IMR-90 (cell line): ENCODE measurements around the gene PACSIN2. TPM values are rescaled to one million over a fixed set of nuclear protein-coding genes. Genes with fewer than 3 reads are reported as not detected.
"Not testable (repeated sequence)": the region's sequence is repeated elsewhere in the genome, so short reads cannot be mapped to it uniquely, and the experiment has no call there.

Experiments
- ATAC-seq: fragments of 200-7000 bp; cut with Tn5 transposase; 2 replicates; pipeline ENCODE4 v1.9.1; 2020; ENCODE audit warnings: low read depth, mild to moderate bottlenecking, moderate library complexity
- BruUV-seq: library from RNA; stranded (reverse); fragments of 400-500 nt; replicated peaks from 2 replicates; lab custom pipeline; 2021; lab: Mats Ljungman, UMichigan
- CTCF ChIA-PET: fragments of 300-600 bp; formaldehyde crosslinking; extraction: SDS; loops from one replicate; lab custom pipeline; 2021; ENCODE audit warnings: antibody characterized with exemption; lab: Yijun Ruan, JAX
- POLR2A ChIA-PET: fragments of 300-600 bp; sonication (Branson Sonifier 250); formaldehyde crosslinking; loops from one replicate; lab custom pipeline; 2022; ENCODE audit warnings: antibody characterized with exemption; ENCODE audit not compliant: unreplicated experiment; lab: Charles Lee
- DNase-seq: peaks from one replicate; pipeline ENCODE4 v3.0.0; 2013
- H2AFZ ChIP-seq: replicated peaks from 2 replicates; pipeline ENCODE3; 2013; ENCODE audit warnings: low read length, mild to moderate bottlenecking; ENCODE audit not compliant: poor library complexity
- H2AK5ac ChIP-seq: 2 replicates; pipeline ENCODE4 v1.6.1; 2013; ENCODE audit warnings: low read depth, low read length, inconsistent platforms
- H2AK9ac ChIP-seq: replicated peaks from 2 replicates; pipeline ENCODE3; 2013; ENCODE audit warnings: mild to moderate bottlenecking, low read depth, low read length, moderate library complexity; ENCODE audit not compliant: poor library complexity
- H2BK120ac ChIP-seq: 2 replicates; pipeline ENCODE4 v1.6.1; 2013; ENCODE audit warnings: low read depth, low read length, inconsistent platforms
- H2BK15ac ChIP-seq: 3 replicates; pipeline ENCODE4 v1.6.1; 2013; ENCODE audit warnings: low read depth, low read length, inconsistent platforms
- H2BK20ac ChIP-seq: 2 replicates; pipeline ENCODE4 v1.6.1; 2013; ENCODE audit warnings: low read depth, mild to moderate bottlenecking, inconsistent platforms, low read length, moderate library complexity
- H2BK5ac ChIP-seq: 2 replicates; pipeline ENCODE4 v1.6.1; 2013; ENCODE audit warnings: mild to moderate bottlenecking, low read depth, low read length, inconsistent platforms; ENCODE audit not compliant: poor library complexity, severe bottlenecking
- H3K14ac ChIP-seq: replicated peaks from 2 replicates; pipeline ENCODE4 v1.6.1; 2013; ENCODE audit warnings: low read depth, low read length, inconsistent platforms
- H3K18ac ChIP-seq: 2 replicates; pipeline ENCODE4 v1.6.1; 2013; ENCODE audit warnings: low read depth, low read length, control low read depth
- H3K23ac ChIP-seq: 2 replicates; pipeline ENCODE4 v1.6.1; 2013; ENCODE audit warnings: low read depth, low read length, inconsistent platforms
- H3K27ac ChIP-seq: 2 replicates; pipeline ENCODE4 v1.5.1; 2013; ENCODE audit warnings: mild to moderate bottlenecking, control low read depth, low read length; ENCODE audit not compliant: insufficient read depth
- H3K27me3 ChIP-seq: 2 replicates; pipeline ENCODE4 v1.6.1; 2013; ENCODE audit warnings: low read length; ENCODE audit not compliant: control insufficient read depth, insufficient read depth
- H3K36me3 ChIP-seq: 2 replicates; pipeline ENCODE4 v1.6.1; 2013; ENCODE audit warnings: low read length, mixed read lengths; ENCODE audit not compliant: control insufficient read depth, insufficient read depth
- H3K4ac ChIP-seq: 2 replicates; pipeline ENCODE4 v1.6.1; 2013; ENCODE audit warnings: low read depth, low read length, inconsistent platforms
- H3K4me1 ChIP-seq: 2 replicates; pipeline ENCODE4 v1.6.1; 2013; ENCODE audit warnings: low read length, mixed read lengths; ENCODE audit not compliant: control insufficient read depth, insufficient read depth
- H3K4me2 ChIP-seq: 2 replicates; pipeline ENCODE4 v1.6.1; 2013; ENCODE audit warnings: low read depth, mild to moderate bottlenecking, control low read depth, low read length, moderate library complexity
- H3K4me3 ChIP-seq: 2 replicates; pipeline ENCODE4 v1.5.1; 2013; ENCODE audit warnings: low read depth, mild to moderate bottlenecking, control low read depth, low read length, moderate library complexity; ENCODE audit not compliant: insufficient read depth
- H3K56ac ChIP-seq: 2 replicates; pipeline ENCODE4 v1.6.1; 2013; ENCODE audit warnings: low read length, inconsistent platforms; ENCODE audit not compliant: insufficient read depth; ENCODE audit errors: extremely low read depth
- H3K79me1 ChIP-seq, 2 experiments: 2 replicates each; pipeline ENCODE4 v1.6.1; 2013; ENCODE audit warnings: low read length in 2 of 2, inconsistent platforms in 1 of 2, low read depth in 1 of 2
- H3K9ac ChIP-seq: 2 replicates; pipeline ENCODE4 v1.6.1; 2013; ENCODE audit warnings: low read depth, low read length, control low read depth
- H3K9me1 ChIP-seq: 2 replicates; pipeline ENCODE4 v1.6.1; 2013; ENCODE audit warnings: low read length, inconsistent platforms; ENCODE audit not compliant: insufficient read depth
- H3K9me3 ChIP-seq: 2 replicates; pipeline ENCODE4 v1.6.1; 2013; ENCODE audit warnings: low read length; ENCODE audit not compliant: control insufficient read depth, insufficient read depth
- H4K20me1 ChIP-seq: 2 replicates; pipeline ENCODE4 v1.6.1; 2013; ENCODE audit warnings: low read length, inconsistent platforms; ENCODE audit not compliant: insufficient read depth
- H4K5ac ChIP-seq: 2 replicates; pipeline ENCODE4 v1.6.1; 2013; ENCODE audit warnings: mild to moderate bottlenecking, low read depth, low read length, control low read depth
- H4K8ac ChIP-seq, 2 experiments: 2 replicates each; pipeline ENCODE4 v1.6.1; 2013; ENCODE audit warnings: low read depth in 2 of 2, low read length in 2 of 2, control low read depth in 1 of 2, inconsistent platforms in 1 of 2
- H4K91ac ChIP-seq: 2 replicates; pipeline ENCODE4 v1.6.1; 2013; ENCODE audit warnings: low read depth, low read length, inconsistent platforms; ENCODE audit not compliant: insufficient read depth
- MAZ ChIP-seq: IDR thresholded peaks from 2 replicates; pipeline ENCODE4 v1.6.1; 2012; ENCODE audit warnings: low read depth, mild to moderate bottlenecking, low read length, improper control_type of control experiment, moderate library complexity, borderline replicate concordance
- RAD21 ChIP-seq: IDR thresholded peaks from 2 replicates; pipeline ENCODE4 v1.6.1; 2012; ENCODE audit warnings: low read length, improper control_type of control experiment
- WGBS, 2 experiments: methylation state at CpG; one replicate each; pipeline versions ENCODE4 v1.1.5 to v1.1.7; 2013; ENCODE audit warnings: missing lambda C conversion rate in 2 of 2; ENCODE audit not compliant: insufficient read length in 1 of 2; ENCODE audit errors: extremely low coverage in 2 of 2; 5-methylcytosine and 5-hydroxymethylcytosine counted together
- dilution Hi-C: fragments of 300-500 bp; cut with HindIII; formaldehyde crosslinking; loops from one replicate; pipeline ENCODE4 v1.14.3; 2018; ENCODE audit warnings: low sequenced_read_pairs; ENCODE audit not compliant: unreplicated experiment
- in situ Hi-C: fragments of 300-500 bp; cut with MboI; formaldehyde crosslinking; loops from 3 replicates; pipeline ENCODE4 v1.14.3; 2019; ENCODE audit warnings: low sequenced_read_pairs, inconsistent platforms, mixed read lengths
- intact Hi-C: fragments of 100-400 bp; cut with micrococcal nuclease; formaldehyde crosslinking; loops from 2 replicates; pipeline ENCODE4 v1.10.0; 2022
- polyA plus RNA-seq, 3 experiments: library from polyadenylated mRNA; depleted of rRNA; stranded (reverse); fragments of >200 nt; gene quantifications; 2 replicates each; pipeline ENCODE4 v1.2.3, GENCODE V29; 2012; ENCODE audit warnings: low replicate concordance in 1 of 3
- total RNA-seq: library from RNA; depleted of rRNA; stranded (reverse); fragments of >200 nt; gene quantifications from 2 replicates; pipeline ENCODE4 v1.2.3, GENCODE V29; 2012
- TF ChIP-seq, protein P1 (sequence below): fragments of 150-350 bp; IDR thresholded peaks from 2 replicates; pipeline ENCODE4 v1.6.1; 2017; ENCODE audit warnings: mild to moderate bottlenecking, antibody characterized with exemption, low read length, low read depth

PACSIN2 gene
- total and polyA plus RNA-seq, 2 of the 4 experiments (the other 2 are of a cell fraction) = 85.0 to 118 TPM

DNA sequence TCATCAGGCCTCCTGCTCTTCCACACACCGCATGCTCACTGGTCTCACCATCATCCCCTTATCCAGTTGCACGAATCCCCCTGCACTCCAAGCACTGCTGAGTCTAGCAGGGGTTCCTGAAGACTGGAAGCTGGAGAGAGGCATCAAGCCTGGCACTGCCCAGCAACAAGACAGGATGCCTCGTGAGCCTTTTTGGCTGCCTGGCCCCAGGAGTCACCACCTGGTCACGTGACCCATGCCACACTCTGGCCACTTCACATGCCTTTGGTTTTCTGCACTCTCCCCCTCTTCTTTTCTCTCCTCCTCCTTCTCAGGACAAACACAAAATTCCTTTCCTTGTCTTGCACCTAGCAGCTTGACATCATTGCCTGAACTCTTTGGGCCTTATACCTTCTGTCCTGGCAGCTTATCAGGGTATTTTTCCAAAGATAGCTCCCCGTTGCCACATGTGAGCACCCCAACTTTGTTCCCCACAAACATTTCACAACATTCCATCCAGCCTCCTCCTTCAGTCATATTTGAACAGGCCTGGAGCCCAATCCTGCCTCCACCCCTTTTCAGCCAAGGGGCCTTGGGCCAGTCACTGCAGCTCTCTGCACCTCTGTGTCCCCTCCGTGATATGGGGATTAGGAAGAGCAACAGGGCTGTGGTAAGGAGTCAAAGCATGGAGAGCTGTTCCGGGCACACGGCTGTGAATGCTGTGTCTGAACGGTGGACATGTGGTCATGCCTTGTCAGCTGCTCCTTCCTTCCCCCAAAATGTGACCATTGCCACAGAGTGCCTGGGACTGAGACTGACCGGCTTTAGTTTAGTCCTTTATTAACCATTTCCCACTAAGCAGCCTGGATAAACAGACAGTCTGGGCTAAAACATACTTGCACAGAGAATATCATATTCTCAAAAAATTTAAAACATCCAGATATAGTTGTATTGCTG, 2.8 kb upstream of the PACSIN2 start:
- Histone ChIP-seq H3K4ac (no peak overlapping the region), H2BK5ac (no peak overlapping the region), H3K79me1 (peaks cover 12 to 22% of the 10 kb centered on the region in 2 experiments; a peak in 3 of 4 replicates), H2BK120ac (no peak overlapping the region), H3K4me1 (peaks cover 5% of the 10 kb centered on the region), H4K5ac (no peak overlapping the region), H3K4me2 (no peak overlapping the region), H2AK5ac (no peak overlapping the region), H3K18ac (no peak overlapping the region), H3K14ac (no peak overlapping the region), H4K8ac (no peak overlapping the region), H3K36me3 (no peaks in the 10 kb centered on the region), H3K9ac (no peak overlapping the region), H3K27ac (no peak overlapping the region), H2BK20ac (no peak overlapping the region), H3K27me3 (no peaks in the 10 kb centered on the region), H3K9me1 (peaks cover 10% of the 10 kb centered on the region), H2BK15ac (no peak overlapping the region), H3K23ac (no peak overlapping the region), H2AK9ac (peak overlapping the region; percentile 80), H2AFZ (peak overlapping the region; percentile 33), H4K91ac (no peak overlapping the region), H4K20me1 (peaks cover 15% of the 10 kb centered on the region), H3K4me3 (no peak overlapping the region), H3K9me3 (no peaks in the 10 kb centered on the region), H3K56ac (no peak overlapping the region)
- dilution Hi-C loops (no loop called here), in situ Hi-C loops (no loop called here), intact Hi-C loops (no loop called here)
- no peak for ATAC-seq
- DNase-seq = no peak
- CTCF ChIA-PET = no interaction called here
- WGBS, 2 experiments = 68% methylated on average over 4 of the region's 10 CpGs; no CpG with 5 or more reads in 1 of the 2 experiments
- TF ChIP-seq RAD21 (no peak), MAZ (no peak)
- TF ChIP-seq, protein P1, sequence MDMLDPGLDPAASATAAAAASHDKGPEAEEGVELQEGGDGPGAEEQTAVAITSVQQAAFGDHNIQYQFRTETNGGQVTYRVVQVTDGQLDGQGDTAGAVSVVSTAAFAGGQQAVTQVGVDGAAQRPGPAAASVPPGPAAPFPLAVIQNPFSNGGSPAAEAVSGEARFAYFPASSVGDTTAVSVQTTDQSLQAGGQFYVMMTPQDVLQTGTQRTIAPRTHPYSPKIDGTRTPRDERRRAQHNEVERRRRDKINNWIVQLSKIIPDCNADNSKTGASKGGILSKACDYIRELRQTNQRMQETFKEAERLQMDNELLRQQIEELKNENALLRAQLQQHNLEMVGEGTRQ = peak; percentile 23; the same call in 1 of the 2 replicates
- POLR2A ChIA-PET = no interaction called here
- BruUV-seq = no TSS peak

DNA sequence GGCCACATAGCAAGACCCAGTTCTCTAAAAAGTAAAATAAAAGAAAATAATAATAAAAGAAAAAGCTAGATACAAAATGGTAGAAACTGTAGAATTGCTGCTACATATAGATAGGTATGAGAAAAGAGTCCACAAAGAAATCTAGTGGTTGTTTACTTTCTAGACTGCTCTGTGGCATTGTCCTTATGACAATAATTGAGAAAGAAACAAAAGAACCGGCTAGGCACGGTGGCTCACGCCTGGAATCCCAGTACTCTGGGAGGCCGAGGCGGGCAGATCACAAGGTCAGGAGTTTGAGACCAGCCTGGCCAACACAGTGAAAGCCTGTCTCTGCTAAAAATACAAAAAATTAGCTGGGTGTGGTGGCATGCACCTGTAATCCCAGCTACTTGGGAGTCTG, 1.2 kb upstream of the PACSIN2 start:
- H4K91ac ChIP-seq, H2AFZ ChIP-seq, H3K4me1 ChIP-seq, H3K9me3 ChIP-seq, H4K5ac ChIP-seq, H2BK120ac ChIP-seq, H3K27ac ChIP-seq, H3K18ac ChIP-seq, POLR2A ChIA-PET, H3K4ac ChIP-seq, dilution Hi-C loops, DNase-seq, H2BK5ac ChIP-seq, H2BK15ac ChIP-seq, H3K9ac ChIP-seq, H3K27me3 ChIP-seq, H2AK9ac ChIP-seq, H3K14ac ChIP-seq, H3K4me2 ChIP-seq, H2AK5ac ChIP-seq, ATAC-seq, in situ Hi-C loops, H3K56ac ChIP-seq, BruUV-seq, H3K4me3 ChIP-seq, H3K23ac ChIP-seq, CTCF ChIA-PET, intact Hi-C loops, H2BK20ac ChIP-seq, H4K8ac ChIP-seq, H3K36me3 ChIP-seq: not testable (repeated sequence)
- peaks cover 12 to 33% of the 10 kb centered on the region in 2 experiments; a peak in 3 of 4 replicates for H3K79me1 ChIP-seq
- WGBS, 2 experiments = no CpG with 5 or more reads among the region's 5 CpGs
- peaks cover 11% of the 10 kb centered on the region for H3K9me1 ChIP-seq
- peaks cover 28% of the 10 kb centered on the region for H4K20me1 ChIP-seq
